GM18858 (cell line): Measurements from ENCODE around the gene PPIL6.
A peak's percentile ranks its signal among the peaks of the same experiment; 100 is the strongest.

ENCODE experiments used
- ATAC-seq: cut with Tn5 transposase; IDR thresholded peaks from one replicate; pipeline ENCODE4 v1.9.1; 2021; ENCODE audit not compliant: unreplicated experiment

PPIL6 gene

GRCh38 chr6:109440331-109441068 lies at the start of gene PPIL6, which contains the start of gene SMPD2:
TSS of gene PPIL6 (minus strand) at chr6:109440628. CDS start at chr6:109440590, 38 bp downstream.
TSS of gene SMPD2 (plus strand) at chr6:109440724. CDS start at chr6:109441122, 398 bp downstream.
- ATAC-seq = peak; percentile 79

GRCh38 chr6:109488001-109488400 lies 47.6 kb upstream of the PPIL6 start:
- no peak for ATAC-seq

DNA sequence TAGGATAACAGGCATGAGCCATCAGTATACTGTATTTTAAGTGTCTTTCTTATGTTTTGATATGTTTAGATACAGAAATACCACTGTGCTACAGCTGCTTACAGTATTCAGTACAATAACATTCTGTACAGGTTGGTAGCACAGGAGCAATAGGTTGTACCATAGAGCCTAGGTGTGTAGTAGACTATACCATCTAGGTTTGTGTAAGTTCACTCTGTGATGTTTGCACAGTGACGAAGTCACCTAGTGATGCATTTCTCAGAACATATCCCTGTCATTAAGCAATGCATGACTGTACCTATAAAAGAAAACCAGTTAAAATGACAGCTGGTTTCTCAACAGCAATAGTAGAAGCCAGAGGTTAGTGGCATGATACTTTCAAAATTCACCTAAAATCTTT lies 45.6 kb upstream of the PPIL6 start:
- ATAC-seq = no peak

- ATAC-seq = no peak
These were observed 45.0 kb upstream of the PPIL6 start for GRCh38 chr6:109485266-109485935.

DNA sequence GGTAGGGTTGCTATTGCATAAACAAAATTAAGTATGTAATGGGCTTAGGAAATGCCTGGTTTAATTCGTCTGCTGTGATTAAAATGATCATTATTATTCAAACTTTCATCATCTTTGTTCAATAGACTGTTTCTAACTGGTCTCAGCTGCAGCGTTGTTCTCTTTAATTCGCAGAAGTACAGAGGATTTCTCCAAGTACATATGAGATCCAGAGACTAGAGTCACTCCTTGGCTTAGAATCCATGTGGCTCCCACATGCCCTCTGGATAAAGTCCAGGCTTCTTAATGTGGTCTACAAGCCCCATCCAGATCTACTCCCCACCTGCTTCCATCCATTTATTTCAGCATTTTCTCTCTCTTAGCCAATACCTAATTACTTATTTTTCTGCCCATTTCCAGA lies 43.7 kb upstream of the PPIL6 start:
- no peak for ATAC-seq

- ATAC-seq = no peak
These were observed 43.3 kb upstream of the PPIL6 start for GRCh38 chr6:109483735-109484057.

DNA sequence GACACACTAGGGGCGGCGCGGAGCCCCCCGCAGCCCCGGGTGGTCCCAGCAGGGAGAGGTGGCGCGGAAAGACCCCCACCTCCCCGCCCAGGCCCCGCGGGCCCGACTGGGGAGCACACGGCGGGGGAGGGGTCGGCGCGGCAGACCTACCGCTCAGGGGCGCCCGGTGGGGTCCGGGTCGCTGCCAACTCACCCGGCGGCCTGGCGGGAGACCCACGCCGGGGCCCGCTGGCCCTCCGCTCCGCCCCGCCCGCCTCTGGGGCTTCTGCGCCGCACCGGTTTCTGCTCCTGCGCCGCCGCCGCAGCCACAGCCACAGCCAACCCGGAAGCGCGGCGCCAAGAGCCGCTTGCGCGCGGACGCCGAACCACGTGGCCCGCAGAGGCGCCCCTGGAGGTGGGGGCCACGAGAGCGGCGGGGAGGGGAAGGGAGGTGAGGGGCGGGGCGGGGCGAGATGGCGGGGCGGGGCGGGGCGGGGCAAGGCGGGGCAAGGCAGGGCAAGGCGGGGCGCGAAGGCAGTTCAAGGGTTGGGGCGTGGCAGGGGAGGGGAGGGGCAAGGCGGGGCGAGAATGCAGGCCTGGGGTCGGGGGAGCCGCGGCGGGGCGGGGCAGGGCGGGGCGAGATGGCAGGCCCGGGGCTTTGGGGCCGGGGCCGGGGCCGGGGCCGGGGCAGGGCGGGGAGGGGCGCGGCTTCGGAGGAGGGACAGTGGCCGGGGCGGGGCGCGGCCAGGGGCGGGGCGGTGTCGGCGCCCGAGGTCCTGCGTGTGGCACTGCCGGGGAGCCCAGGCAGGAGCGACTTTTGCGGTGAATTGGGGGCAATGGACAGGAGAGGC lies 42.7 kb upstream of the PPIL6 start, which contains the start of gene ZBTB24:
TSS of gene ZBTB24 (minus strand) at position 315 of the 830 bp plus-strand sequence. CDS start 1,193 bp downstream, outside the sequence.
- ATAC-seq = peak; percentile 81

DNA sequence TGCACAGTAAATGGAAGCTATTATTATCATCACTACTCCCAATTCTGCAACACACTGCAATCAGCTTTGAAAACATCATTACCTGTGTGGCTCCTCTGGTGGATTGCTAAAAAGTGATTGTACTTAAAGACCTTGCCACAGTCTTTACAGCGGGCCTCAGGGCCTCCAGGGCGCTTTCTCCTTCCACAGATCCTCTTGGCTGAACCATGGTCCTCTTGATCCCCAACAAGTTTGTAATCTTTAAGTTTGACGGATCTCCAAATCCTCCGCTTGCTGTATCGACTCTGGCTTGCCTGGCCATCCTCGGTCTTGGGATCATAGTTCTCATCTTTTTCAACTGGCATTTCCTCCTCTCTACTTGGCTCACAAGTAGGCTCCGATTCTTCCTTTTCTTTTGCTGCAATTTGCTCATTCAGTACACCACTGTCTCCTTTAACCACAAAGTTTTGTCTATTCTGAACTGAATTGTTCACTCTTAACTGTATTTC lies 40.6 kb upstream of the PPIL6 start:
- no peak for ATAC-seq

DNA sequence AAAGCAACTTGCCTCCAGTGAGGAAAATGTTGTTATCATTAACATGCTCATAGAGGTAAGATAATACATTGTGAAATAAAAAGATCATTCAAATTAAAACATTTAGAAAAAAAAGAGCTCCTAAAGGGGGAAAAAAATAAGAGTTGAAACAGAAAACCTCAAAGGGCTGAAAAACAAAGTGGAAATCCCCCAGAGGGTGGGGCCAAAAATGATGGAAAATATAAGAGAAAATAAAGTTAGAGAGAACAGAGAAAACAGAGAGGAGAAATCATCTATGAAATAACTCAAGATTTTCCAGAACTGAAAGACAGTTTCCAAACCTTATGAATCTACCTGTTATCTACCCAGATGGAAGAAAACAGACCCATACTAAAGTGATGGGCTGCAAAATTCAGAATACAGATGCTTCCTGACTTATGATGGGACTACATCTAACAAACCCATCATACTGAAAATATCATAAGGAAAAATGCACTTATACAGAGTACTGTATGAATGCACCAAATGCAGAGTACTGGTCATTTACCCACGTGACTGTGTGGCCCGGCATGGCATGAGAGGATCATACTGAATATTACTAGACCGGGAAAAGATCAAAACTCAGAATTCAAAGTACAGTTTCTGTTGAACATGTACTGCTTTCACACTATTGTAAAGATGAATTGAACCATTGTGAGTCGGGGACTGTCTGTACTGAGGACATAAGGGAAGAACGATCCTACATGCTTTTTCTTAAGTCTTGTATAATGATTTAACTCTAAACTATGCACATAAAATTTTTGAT lies 38.6 kb upstream of the PPIL6 start:
- ATAC-seq = no peak

GRCh38 chr6:109478222-109478805 lies 37.9 kb upstream of the PPIL6 start:
- ATAC-seq = no peak

- peak; percentile 44 for ATAC-seq
These were observed 37.3 kb upstream of the PPIL6 start for GRCh38 chr6:109477725-109478124.

DNA sequence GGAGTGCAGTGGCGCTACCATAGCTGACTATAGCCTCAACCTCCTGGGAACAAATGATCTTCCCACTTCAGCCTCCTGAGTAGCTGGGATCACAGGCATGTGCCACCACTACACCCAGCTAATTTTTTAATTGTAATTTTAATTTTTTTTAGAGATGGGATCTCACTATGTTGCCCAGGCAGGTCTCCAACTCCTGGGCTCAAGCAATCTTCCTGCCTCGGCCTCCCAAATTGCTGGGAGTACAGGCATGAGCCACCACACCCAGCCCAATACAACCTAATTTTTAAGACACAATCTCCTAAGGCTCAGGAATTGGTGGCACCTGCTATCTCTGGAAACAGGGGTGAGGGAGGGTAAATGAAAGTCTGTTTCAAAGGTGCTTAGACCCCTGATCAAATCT lies 36.8 kb upstream of the PPIL6 start:
- ATAC-seq = no peak

DNA sequence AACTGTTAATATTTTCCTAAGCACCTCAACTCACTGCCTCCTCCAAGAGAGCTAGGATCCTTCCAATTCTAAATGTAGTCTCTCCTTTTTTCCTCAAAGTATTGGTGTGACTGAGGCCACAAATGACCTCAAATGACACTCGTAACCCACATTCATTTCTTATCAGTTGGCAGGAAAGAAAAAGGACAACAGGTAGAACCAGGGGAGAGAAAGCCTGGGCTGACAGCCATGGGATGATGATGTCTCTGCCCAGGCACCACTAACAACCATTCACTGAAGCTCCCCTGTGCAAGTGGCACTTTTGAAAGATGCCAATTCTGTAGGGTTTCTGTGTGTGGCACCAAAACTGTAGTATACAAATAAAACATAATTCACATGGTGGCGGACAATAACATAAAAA lies 35.2 kb upstream of the PPIL6 start:
- no peak for ATAC-seq

DNA sequence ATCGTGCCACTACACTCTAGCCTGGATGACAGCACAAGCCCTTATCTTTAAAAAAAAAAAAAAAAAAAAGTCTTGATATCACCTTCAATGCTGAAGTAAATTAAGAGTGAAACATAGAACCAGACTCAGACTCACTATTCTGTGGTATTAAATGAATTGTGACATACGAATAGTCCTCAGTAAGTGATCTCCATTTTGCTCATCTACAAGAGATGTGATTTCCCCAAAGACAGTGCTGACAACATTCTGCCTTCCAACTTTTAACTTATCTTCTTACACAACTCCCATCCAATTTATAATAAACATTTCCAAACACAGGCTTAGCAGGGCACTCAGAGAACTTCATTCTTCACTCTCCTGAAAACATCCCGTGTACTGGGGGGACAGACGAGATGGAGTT lies 34.6 kb upstream of the PPIL6 start:
- ATAC-seq = no peak

GRCh38 chr6:109473120-109473519 lies 32.7 kb upstream of the PPIL6 start:
- no peak for ATAC-seq

- peak; percentile 60 for ATAC-seq
These were observed 31.9 kb upstream of the PPIL6 start for GRCh38 chr6:109472132-109472995.

DNA sequence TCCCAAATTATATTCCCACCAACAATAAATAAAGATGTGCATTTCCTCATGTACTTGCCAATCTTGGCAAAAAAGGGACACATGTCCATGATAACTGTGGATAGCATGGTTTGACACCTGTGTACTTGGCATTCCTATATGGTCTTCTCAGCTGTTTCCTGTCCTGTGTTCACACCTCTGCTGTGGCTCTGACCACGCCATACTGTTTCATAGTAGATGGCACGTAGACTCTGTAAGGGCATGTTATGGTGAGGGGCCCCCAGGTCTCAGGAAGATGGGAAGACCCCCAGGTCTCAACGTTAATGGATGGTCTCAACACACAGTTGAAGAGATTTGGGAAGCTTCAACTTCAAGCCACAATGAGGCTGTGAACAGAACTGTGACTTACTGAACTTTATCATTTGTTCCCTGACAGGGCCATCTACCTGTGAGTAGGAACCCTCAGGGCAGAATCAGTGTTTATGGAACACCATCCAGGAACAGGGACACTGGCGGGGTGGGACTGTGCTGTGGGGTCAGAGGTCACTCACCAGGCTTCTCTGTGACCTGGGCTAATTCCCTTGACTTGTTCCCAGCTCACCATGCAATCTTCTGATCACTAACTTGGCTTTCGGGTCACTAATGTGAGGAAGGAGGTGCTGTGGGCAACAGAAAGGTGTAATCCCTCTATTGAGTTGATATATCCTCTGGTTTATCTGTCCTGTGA lies 30.8 kb upstream of the PPIL6 start:
- ATAC-seq = no peak

DNA sequence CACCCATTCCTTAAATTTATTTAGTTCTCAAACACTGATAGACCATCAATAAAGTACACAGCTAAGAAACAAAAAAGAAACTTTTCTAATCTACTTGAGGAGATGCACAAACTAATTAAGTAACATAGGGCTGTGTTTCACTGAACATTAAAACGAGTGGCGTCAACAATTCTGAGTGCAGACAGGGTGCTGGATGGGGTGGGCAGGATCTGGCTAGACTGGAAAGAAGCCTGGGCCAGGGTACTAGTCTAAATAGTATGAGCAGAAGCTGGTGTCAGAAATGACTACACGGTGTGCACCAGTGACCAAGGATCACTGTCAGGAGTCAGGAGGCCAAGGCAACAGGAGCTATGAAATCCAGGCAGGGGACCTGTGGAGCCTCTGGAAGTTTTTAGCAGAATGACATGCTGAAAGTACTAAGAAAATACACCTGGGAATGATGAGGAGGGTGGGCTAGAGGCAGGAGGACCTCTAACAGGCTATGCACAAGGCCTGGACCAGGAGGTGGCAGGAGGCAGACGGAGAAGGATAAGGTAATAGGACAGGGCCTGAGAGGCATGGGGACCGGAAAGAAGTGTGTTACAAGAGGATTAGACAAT lies 29.3 kb upstream of the PPIL6 start:
- no peak for ATAC-seq
